Bronchial epithelial cell (primary cell): Measurements from ENCODE around the gene NLRC5. TPM values are rescaled to one million over a fixed set of nuclear protein-coding genes. Genes with fewer than 3 reads are reported as not detected.

Source experiments
- DNase-seq: peaks from one replicate; pipeline ENCODE4 v3.0.0-alpha.2; 2010; ENCODE audit warnings: low read depth
- FAIRE-seq: peaks from 2 replicates; lab custom pipeline; 2011; peaks lifted over from hg19 to GRCh38; lab: Jason Lieb, UNC
- H3K27me3 ChIP-seq: 2 replicates; pipeline ENCODE4 v1.5.1; 2011; ENCODE audit warnings: low read length; ENCODE audit not compliant: control insufficient read depth, insufficient read depth
- H3K36me3 ChIP-seq: 2 replicates; pipeline ENCODE4 v1.5.1; 2011; ENCODE audit warnings: low read length; ENCODE audit not compliant: control insufficient read depth, insufficient read depth
- H3K4me3 ChIP-seq: 2 replicates; pipeline ENCODE4 v1.5.1; 2011; ENCODE audit warnings: mild to moderate bottlenecking, low read depth, low read length, control low read depth
- CTCF ChIP-seq: IDR thresholded peaks from 2 replicates; pipeline ENCODE4 v1.5.1; 2011; ENCODE audit warnings: mild to moderate bottlenecking, moderate library complexity, low read length, control low read depth, inconsistent platforms; ENCODE audit not compliant: insufficient read depth, severe bottlenecking
- total RNA-seq: library from RNA; depleted of rRNA; stranded (reverse); fragments of >200 nt; gene quantifications from 2 replicates; pipeline ENCODE4 v1.2.1, GENCODE V29; 2014

The NLRC5 gene
- total RNA-seq, 1 donor from 2014 or later: 2.1 TPM

DNA sequence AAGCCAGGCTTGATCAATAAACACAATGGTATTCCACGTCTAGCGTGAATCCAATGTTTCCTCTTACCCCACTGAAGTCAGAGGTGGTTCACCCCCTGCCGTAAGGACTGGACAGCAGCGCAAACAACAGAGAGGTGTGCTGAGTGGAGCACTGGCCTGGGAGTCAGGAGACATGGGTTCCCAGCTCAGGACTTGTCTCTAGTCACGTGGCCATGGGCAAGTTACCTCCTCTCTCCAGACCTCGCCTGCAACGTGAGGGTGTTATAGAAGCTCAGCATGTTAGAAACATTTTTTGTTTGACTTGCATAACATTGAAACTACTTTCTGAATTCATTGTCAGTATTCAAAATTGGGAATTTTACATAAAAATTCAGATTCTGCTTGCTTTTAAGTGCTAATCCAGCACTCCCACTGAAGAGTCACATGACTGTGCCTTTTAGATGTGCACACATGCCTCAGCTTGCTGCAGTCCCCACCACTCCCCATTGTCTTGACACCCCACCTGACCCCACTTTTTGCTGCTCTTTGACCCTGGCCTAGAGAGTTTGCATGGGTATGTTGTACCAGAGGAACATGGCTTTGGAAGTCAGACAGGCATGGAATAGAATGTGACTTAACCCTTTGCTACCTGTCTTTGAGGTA is 94.2 kb downstream of the NLRC5 start:
- TF ChIP-seq CTCF: no peak
- FAIRE-seq (no peak), DNase-seq (no peak)
- Histone ChIP-seq H3K36me3 (no peaks in the 10 kb centered on the region), H3K27me3 (no peaks in the 10 kb centered on the region), H3K4me3 (no peak overlapping the region)

DNA sequence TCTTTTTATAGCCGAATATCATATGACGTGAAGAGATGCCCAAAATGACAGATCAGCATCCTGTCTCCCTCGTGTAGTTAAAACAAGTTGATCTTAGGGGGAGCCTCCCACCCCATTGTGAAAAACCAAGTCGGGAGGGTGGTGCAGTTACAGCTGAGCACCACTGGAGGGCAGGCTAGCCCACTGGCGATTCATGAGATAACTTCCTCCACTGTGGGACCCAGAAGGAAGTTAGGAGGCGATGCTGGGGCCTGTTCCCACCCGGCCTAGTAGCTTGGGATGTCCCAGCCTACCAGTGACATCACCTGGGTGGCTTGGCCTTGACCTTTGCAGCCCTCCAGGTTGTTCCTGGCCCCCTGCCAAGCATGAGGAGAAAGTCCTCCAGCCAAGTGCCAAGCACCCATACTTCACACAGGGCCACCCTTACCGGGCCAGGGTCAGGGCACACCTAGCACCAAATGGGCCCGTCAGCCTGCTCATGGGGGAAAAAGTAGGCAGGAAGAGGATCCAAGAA is 95.0 kb downstream of the NLRC5 start:
- TF ChIP-seq CTCF: peak; percentile 94
- Histone ChIP-seq H3K27me3 (no peaks in the 10 kb centered on the region), H3K4me3 (no peak overlapping the region), H3K36me3 (no peaks in the 10 kb centered on the region)
- FAIRE-seq (peak; percentile 66), DNase-seq (peak; percentile 72)

DNA sequence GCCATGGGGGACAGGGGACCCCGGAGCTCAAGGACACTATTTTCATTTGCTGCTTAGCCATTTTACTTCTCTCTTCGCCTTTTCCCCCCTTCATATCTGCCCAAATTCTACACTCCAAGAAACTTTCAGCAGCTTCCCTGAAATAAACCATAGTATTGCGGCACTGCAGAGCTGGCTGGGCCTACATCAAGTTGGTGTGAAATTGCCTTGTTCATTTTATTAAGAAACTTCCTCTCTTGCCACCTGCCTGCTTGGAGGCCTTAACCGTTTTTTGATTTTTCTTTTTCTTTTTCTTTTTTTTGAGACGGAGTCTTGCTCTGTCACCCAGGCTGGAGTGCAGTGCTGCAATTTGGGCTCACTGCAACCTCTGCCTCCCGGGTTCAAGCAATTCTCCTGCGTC is 95.6 kb downstream of the NLRC5 start:
- no peak for TF ChIP-seq CTCF
- no peaks in the 10 kb centered on the region for H3K27me3 ChIP-seq
- H3K4me3 ChIP-seq: no peak overlapping the region
- DNase-seq (no peak), FAIRE-seq (no peak)
- H3K36me3 ChIP-seq: no peaks in the 10 kb centered on the region

DNA sequence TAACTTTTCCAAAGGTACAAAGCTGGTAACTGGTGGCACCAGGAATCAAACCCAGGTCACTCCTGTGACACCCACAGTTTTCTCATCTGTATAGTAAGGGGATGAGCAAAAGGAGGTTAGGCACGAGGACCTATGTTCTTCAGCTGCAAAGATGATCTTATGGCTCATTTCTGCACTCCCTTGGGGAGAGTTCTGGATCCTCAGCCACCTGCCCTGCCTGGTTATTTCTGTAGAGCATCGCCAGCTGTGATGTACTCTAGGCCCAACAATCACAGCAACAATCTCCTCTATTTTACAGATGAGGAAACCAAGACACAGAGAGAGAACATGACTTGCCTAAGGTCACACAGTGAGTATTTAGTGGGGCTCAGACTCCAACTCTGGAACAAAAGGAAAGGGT is 97.6 kb downstream of the NLRC5 start:
- no peaks in the 10 kb centered on the region for H3K27me3 ChIP-seq
- DNase-seq: no peak
- no peak overlapping the region for H3K4me3 ChIP-seq
- H3K36me3 ChIP-seq: no peaks in the 10 kb centered on the region
- TF ChIP-seq CTCF: no peak
- FAIRE-seq: no peak

- no peaks in the 10 kb centered on the region for H3K27me3 ChIP-seq
- H3K4me3 ChIP-seq: no peak overlapping the region
- FAIRE-seq (peak; percentile 28), DNase-seq (no peak)
- no peaks in the 10 kb centered on the region for H3K36me3 ChIP-seq
- no peak for TF ChIP-seq CTCF
Measured at GRCh38 chr16:57089406-57089805, 100.0 kb downstream of the NLRC5 start.
